Osteoblast (primary cell): ENCODE data around the gene AUNIP. TPM values are rescaled to one million over a fixed set of nuclear protein-coding genes. Genes with fewer than 3 reads are reported as not detected.
A peak's percentile ranks its signal among the peaks of the same experiment; 100 is the strongest.

ENCODE experiments used
- DNase-seq: peaks from one replicate; pipeline ENCODE4 v3.0.0; 2011; ENCODE audit warnings: low spot score, mixed read lengths; ENCODE audit not compliant: insufficient read length; ENCODE audit errors: missing footprints
- H2AFZ ChIP-seq: 2 replicates; pipeline ENCODE4 v1.6.0; 2011; ENCODE audit warnings: mild to moderate bottlenecking, low read length
- H3K27ac ChIP-seq: 2 replicates; pipeline ENCODE4 v1.5.1; 2011; ENCODE audit warnings: mild to moderate bottlenecking, low read depth, low read length, moderate library complexity
- H3K27me3 ChIP-seq: 2 replicates; pipeline ENCODE4 v1.6.0; 2012; ENCODE audit warnings: mild to moderate bottlenecking, control low read depth, inconsistent platforms, low read length, moderate library complexity; ENCODE audit not compliant: insufficient read depth
- H3K36me3 ChIP-seq: 2 replicates; pipeline ENCODE4 v1.5.1; 2011; ENCODE audit warnings: mild to moderate bottlenecking, low read length, control low read depth, moderate library complexity; ENCODE audit not compliant: insufficient read depth
- H3K4me1 ChIP-seq: 2 replicates; pipeline ENCODE4 v1.5.1; 2011; ENCODE audit warnings: mild to moderate bottlenecking, low read length, control low read depth, moderate library complexity; ENCODE audit not compliant: insufficient read depth
- H3K4me2 ChIP-seq: 2 replicates; pipeline ENCODE4 v1.6.0; 2011; ENCODE audit warnings: mild to moderate bottlenecking, low read length; ENCODE audit not compliant: insufficient read depth
- H3K4me3 ChIP-seq: fragments of 200-600 bp; sonication (generic); 3 replicates; pipeline ENCODE4 v1.5.1; 2012; ENCODE audit warnings: mild to moderate bottlenecking, low read length, inconsistent platforms; ENCODE audit not compliant: insufficient read depth
- H3K79me2 ChIP-seq: 2 replicates; pipeline ENCODE4 v1.6.0; 2012; ENCODE audit warnings: mild to moderate bottlenecking, low read length, control low read depth, inconsistent platforms; ENCODE audit not compliant: insufficient read depth
- H3K9me3 ChIP-seq: 2 replicates; pipeline ENCODE4 v1.5.1; 2011; ENCODE audit warnings: low read depth, low read length, control low read depth
- H4K20me1 ChIP-seq: 2 replicates; pipeline ENCODE4 v1.6.0; 2012; ENCODE audit warnings: mild to moderate bottlenecking, low read length, control low read depth; ENCODE audit not compliant: insufficient read depth
- CTCF ChIP-seq: IDR thresholded peaks from 2 replicates; pipeline ENCODE4 v1.5.1; 2011; ENCODE audit warnings: mild to moderate bottlenecking, low read depth, low read length, moderate library complexity; ENCODE audit errors: extremely low read depth
- total RNA-seq: library from RNA; depleted of rRNA; stranded (reverse); fragments of >200 nt; gene quantifications from 2 replicates; pipeline ENCODE4 v1.2.3, GENCODE V29; 2012

The AUNIP gene
- total RNA-seq, 1 donor: 0.72 TPM

- peaks cover 32% of the 10 kb centered on the region for H3K4me1 ChIP-seq
- DNase-seq: peak; percentile 97
Measured at GRCh38 chr1:25806418-25806817, 52.8 kb downstream of the AUNIP start.

GRCh38 chr1:25805863-25806225, 53.4 kb downstream of the AUNIP start:
- TF ChIP-seq CTCF: no peak
- no peaks in the 10 kb centered on the region for H3K9me3 ChIP-seq
- DNase-seq: peak; percentile 96
- peaks cover 26% of the 10 kb centered on the region for H4K20me1 ChIP-seq
- peaks cover 37% of the 10 kb centered on the region for H3K4me1 ChIP-seq
- H2AFZ ChIP-seq: no peak overlapping the region
- H3K27ac ChIP-seq: peak overlapping the region; percentile 77
- no peak overlapping the region for H3K4me3 ChIP-seq
- H3K79me2 ChIP-seq: peaks cover 28% of the 10 kb centered on the region
- H3K36me3 ChIP-seq: peaks cover 40% of the 10 kb centered on the region
- H3K27me3 ChIP-seq: no peaks in the 10 kb centered on the region
- no peak overlapping the region for H3K4me2 ChIP-seq

More at GRCh38 chr1:25806418-25806817, 52.8 kb downstream of the AUNIP start:
- Histone ChIP-seq H3K27ac (peak overlapping the region; percentile 77), H4K20me1 (peaks cover 29% of the 10 kb centered on the region), H2AFZ (no peak overlapping the region), H3K79me2 (peaks cover 22% of the 10 kb centered on the region), H3K27me3 (no peaks in the 10 kb centered on the region), H3K36me3 (peaks cover 45% of the 10 kb centered on the region), H3K4me3 (no peak overlapping the region), H3K4me2 (peak overlapping the region; percentile 32), H3K9me3 (no peaks in the 10 kb centered on the region)
- no peak for TF ChIP-seq CTCF

- Histone ChIP-seq H3K4me3 (no peak overlapping the region), H4K20me1 (peaks cover 21% of the 10 kb centered on the region), H3K36me3 (peaks cover 35% of the 10 kb centered on the region), H3K79me2 (peaks cover 34% of the 10 kb centered on the region), H3K4me2 (peak overlapping the region; percentile 51), H3K27ac (peak overlapping the region; percentile 77), H3K27me3 (no peaks in the 10 kb centered on the region), H3K4me1 (peaks cover 37% of the 10 kb centered on the region), H2AFZ (no peak overlapping the region), H3K9me3 (no peaks in the 10 kb centered on the region)
- peak; percentile 90 for DNase-seq
- TF ChIP-seq CTCF: no peak
Measured at GRCh38 chr1:25804964-25805862, 54.0 kb downstream of the AUNIP start.

- Histone ChIP-seq H3K4me3 (no peak overlapping the region), H3K9me3 (no peaks in the 10 kb centered on the region), H2AFZ (no peak overlapping the region), H3K79me2 (peaks cover 34% of the 10 kb centered on the region), H4K20me1 (peaks cover 19% of the 10 kb centered on the region), H3K4me2 (peak overlapping the region; percentile 51), H3K4me1 (peaks cover 40% of the 10 kb centered on the region), H3K27me3 (no peaks in the 10 kb centered on the region), H3K27ac (peak overlapping the region; percentile 77), H3K36me3 (peaks cover 28% of the 10 kb centered on the region)
- TF ChIP-seq CTCF: no peak
- peak; percentile 99 for DNase-seq
Measured at GRCh38 chr1:25804244-25804963, 54.9 kb downstream of the AUNIP start.
